OCI-LY1 (cell line): ENCODE results near the gene ARGLU1.

ENCODE experiments used
- H2AFZ ChIP-seq: fragments of 200-600 bp; sonication (generic), shearing (Covaris generic); 2 replicates; pipeline ENCODE4 v1.6.0; 2014; ENCODE audit warnings: antibody characterized with exemption, mild to moderate bottlenecking, low read length
- H3F3A ChIP-seq: fragments of 200-600 bp; sonication (generic), shearing (Covaris generic); 2 replicates; pipeline ENCODE4 v1.6.0; 2014; ENCODE audit warnings: mild to moderate bottlenecking, antibody characterized with exemption, low read length, moderate library complexity; ENCODE audit not compliant: insufficient read depth
- H3K27ac ChIP-seq: fragments of 200-600 bp; sonication (generic); 2 replicates; pipeline ENCODE4 v1.5.1; 2014; ENCODE audit warnings: low read length, mixed run types, mild to moderate bottlenecking, low read depth; ENCODE audit not compliant: poor library complexity, severe bottlenecking
- H3K27me3 ChIP-seq: fragments of 200-600 bp; sonication (generic); 2 replicates; pipeline ENCODE4 v1.6.0; 2014; ENCODE audit warnings: antibody characterized with exemption, mild to moderate bottlenecking, low read length, moderate library complexity; ENCODE audit not compliant: insufficient read depth
- H3K36me3 ChIP-seq: fragments of 200-600 bp; sonication (generic); 2 replicates; pipeline ENCODE4 v1.6.1; 2014; ENCODE audit warnings: mild to moderate bottlenecking, antibody characterized with exemption, low read length, moderate library complexity, mixed read lengths; ENCODE audit not compliant: insufficient read depth
- H3K4me1 ChIP-seq: fragments of 200-600 bp; sonication (generic); 2 replicates; pipeline ENCODE4 v1.5.1; 2014; ENCODE audit warnings: mild to moderate bottlenecking, low read length, moderate library complexity; ENCODE audit not compliant: insufficient read depth, severe bottlenecking
- H3K4me2 ChIP-seq: fragments of 200-600 bp; sonication (generic), shearing (Covaris generic); 2 replicates; pipeline ENCODE4 v1.6.1; 2014; ENCODE audit warnings: low read length
- H3K4me3 ChIP-seq: fragments of 200-600 bp; sonication (generic); 2 replicates; pipeline ENCODE4 v1.5.1; 2014; ENCODE audit warnings: low read length, low read depth, mild to moderate bottlenecking, mixed read lengths; ENCODE audit not compliant: poor library complexity, severe bottlenecking
- H3K79me2 ChIP-seq: fragments of 200-600 bp; shearing (Covaris generic); 2 replicates; pipeline ENCODE4 v1.6.1; 2016; ENCODE audit warnings: mixed run types, low read length, mixed read lengths; ENCODE audit not compliant: insufficient read depth
- H3K9ac ChIP-seq: fragments of 200-600 bp; sonication (generic), shearing (Covaris generic); 2 replicates; pipeline ENCODE4 v1.6.1; 2014; ENCODE audit warnings: mild to moderate bottlenecking, low read length, mixed read lengths
- H3K9me2 ChIP-seq: fragments of 200-600 bp; sonication (generic), shearing (Covaris generic); 2 replicates; pipeline ENCODE4 v1.6.1; 2014; ENCODE audit warnings: low read depth, mild to moderate bottlenecking, low read length, mixed read lengths
- H3K9me3 ChIP-seq: fragments of 200-600 bp; shearing (Covaris generic); 2 replicates; pipeline ENCODE4 v1.6.1; 2014; ENCODE audit warnings: low read length, mixed read lengths
- H4K20me1 ChIP-seq: fragments of 200-600 bp; sonication (generic), shearing (Covaris generic); 2 replicates; pipeline ENCODE4 v1.6.0; 2016; ENCODE audit warnings: mild to moderate bottlenecking, low read length; ENCODE audit not compliant: insufficient read depth
- EZH2 ChIP-seq: fragments of 200-600 bp; sonication (generic), shearing (Covaris generic); IDR thresholded peaks from 2 replicates; pipeline ENCODE4 v1.8.0; 2017; ENCODE audit warnings: borderline replicate concordance, mixed run types, mild to moderate bottlenecking, antibody characterized with exemption, low read length, moderate library complexity, mixed read lengths
- TF ChIP-seq, protein P1 (sequence below): fragments of 200-600 bp; sonication (generic), shearing (Covaris generic); IDR thresholded peaks from 2 replicates; pipeline ENCODE4 v1.5.1; 2017; ENCODE audit warnings: mild to moderate bottlenecking, antibody characterized with exemption, low read length, moderate library complexity, mixed read lengths

The ARGLU1 gene

GRCh38 chr13:106521095-106521799, 46.7 kb downstream of the ARGLU1 start:
- no peak overlapping the region for H2AFZ ChIP-seq
- no peak overlapping the region for H3K27ac ChIP-seq
- no peak overlapping the region for H3K9ac ChIP-seq
- H3K9me3 ChIP-seq: no peaks in the 10 kb centered on the region
- no peak overlapping the region for H3K4me2 ChIP-seq
- H4K20me1 ChIP-seq: no peaks in the 10 kb centered on the region
- no peaks in the 10 kb centered on the region for H3K4me1 ChIP-seq
- H3K9me2 ChIP-seq: no peaks in the 10 kb centered on the region
- no peaks in the 10 kb centered on the region for H3K79me2 ChIP-seq
- no peak overlapping the region for H3K4me3 ChIP-seq
- H3F3A ChIP-seq: no peaks in the 10 kb centered on the region
- no peaks in the 10 kb centered on the region for H3K27me3 ChIP-seq
- no peak for TF ChIP-seq EZH2
- TF ChIP-seq, protein P1, sequence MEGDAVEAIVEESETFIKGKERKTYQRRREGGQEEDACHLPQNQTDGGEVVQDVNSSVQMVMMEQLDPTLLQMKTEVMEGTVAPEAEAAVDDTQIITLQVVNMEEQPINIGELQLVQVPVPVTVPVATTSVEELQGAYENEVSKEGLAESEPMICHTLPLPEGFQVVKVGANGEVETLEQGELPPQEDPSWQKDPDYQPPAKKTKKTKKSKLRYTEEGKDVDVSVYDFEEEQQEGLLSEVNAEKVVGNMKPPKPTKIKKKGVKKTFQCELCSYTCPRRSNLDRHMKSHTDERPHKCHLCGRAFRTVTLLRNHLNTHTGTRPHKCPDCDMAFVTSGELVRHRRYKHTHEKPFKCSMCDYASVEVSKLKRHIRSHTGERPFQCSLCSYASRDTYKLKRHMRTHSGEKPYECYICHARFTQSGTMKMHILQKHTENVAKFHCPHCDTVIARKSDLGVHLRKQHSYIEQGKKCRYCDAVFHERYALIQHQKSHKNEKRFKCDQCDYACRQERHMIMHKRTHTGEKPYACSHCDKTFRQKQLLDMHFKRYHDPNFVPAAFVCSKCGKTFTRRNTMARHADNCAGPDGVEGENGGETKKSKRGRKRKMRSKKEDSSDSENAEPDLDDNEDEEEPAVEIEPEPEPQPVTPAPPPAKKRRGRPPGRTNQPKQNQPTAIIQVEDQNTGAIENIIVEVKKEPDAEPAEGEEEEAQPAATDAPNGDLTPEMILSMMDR: no peak
- H3K36me3 ChIP-seq: no peaks in the 10 kb centered on the region

GRCh38 chr13:106520251-106521054, 47.5 kb downstream of the ARGLU1 start:
- Histone ChIP-seq H4K20me1 (no peaks in the 10 kb centered on the region), H3K9ac (no peak overlapping the region), H3K9me2 (no peaks in the 10 kb centered on the region), H3K9me3 (no peaks in the 10 kb centered on the region), H3F3A (no peaks in the 10 kb centered on the region), H3K36me3 (no peaks in the 10 kb centered on the region), H2AFZ (no peak overlapping the region), H3K79me2 (no peaks in the 10 kb centered on the region), H3K4me1 (no peaks in the 10 kb centered on the region), H3K4me3 (no peak overlapping the region), H3K4me2 (no peak overlapping the region), H3K27me3 (no peaks in the 10 kb centered on the region), H3K27ac (no peak overlapping the region)
- TF ChIP-seq, protein P1: no peak; the same call in 1 of the 2 replicates
- no peak for TF ChIP-seq EZH2

GRCh38 chr13:106518512-106518911, 49.4 kb downstream of the ARGLU1 start:
- Histone ChIP-seq H3K27me3 (no peaks in the 10 kb centered on the region), H3K4me3 (no peak overlapping the region), H4K20me1 (no peaks in the 10 kb centered on the region), H3F3A (no peaks in the 10 kb centered on the region), H2AFZ (no peak overlapping the region), H3K36me3 (no peaks in the 10 kb centered on the region), H3K4me1 (no peaks in the 10 kb centered on the region), H3K9ac (no peak overlapping the region), H3K9me3 (no peaks in the 10 kb centered on the region), H3K27ac (no peak overlapping the region), H3K4me2 (no peak overlapping the region), H3K9me2 (no peaks in the 10 kb centered on the region), H3K79me2 (no peaks in the 10 kb centered on the region)
- TF ChIP-seq EZH2: no peak
- TF ChIP-seq, protein P1: no peak
